Brain microvascular endothelial cell (primary cell): ENCODE measurements around the gene TRABD.

ENCODE experiments used
- DNase-seq: peaks from one replicate; pipeline ENCODE4 v3.0.0-alpha.2; 2020
- H3K27ac ChIP-seq: fragments of 250-450 bp; sonication (Bioruptor Pico); 2 replicates; pipeline ENCODE4 v1.5.1; 2020; ENCODE audit warnings: mild to moderate bottlenecking, moderate library complexity
- H3K27me3 ChIP-seq: fragments of 250-450 bp; sonication (Bioruptor Pico); replicated peaks from 2 replicates; pipeline ENCODE4 v1.5.1; 2020; ENCODE audit warnings: mild to moderate bottlenecking
- H3K36me3 ChIP-seq: fragments of 250-450 bp; sonication (Bioruptor Pico); replicated peaks from 2 replicates; pipeline ENCODE4 v1.5.1; 2020; ENCODE audit warnings: mild to moderate bottlenecking
- H3K4me3 ChIP-seq: 2 replicates; pipeline ENCODE4 v1.5.1; 2011; ENCODE audit warnings: low read depth, mild to moderate bottlenecking, control low read depth, low read length, moderate library complexity
- CTCF ChIP-seq: IDR thresholded peaks from 2 replicates; pipeline ENCODE4 v1.5.1; 2011; ENCODE audit warnings: low read depth, mild to moderate bottlenecking, moderate library complexity, low read length, control low read depth, inconsistent platforms; ENCODE audit errors: missing control alignments
- in situ Hi-C: cut with HindIII; loops from 2 replicates; pipeline ENCODE4 v1.10.0; 2017; ENCODE audit warnings: low sequenced_read_pairs, low pct_ligation_motif_present

TRABD gene

DNA sequence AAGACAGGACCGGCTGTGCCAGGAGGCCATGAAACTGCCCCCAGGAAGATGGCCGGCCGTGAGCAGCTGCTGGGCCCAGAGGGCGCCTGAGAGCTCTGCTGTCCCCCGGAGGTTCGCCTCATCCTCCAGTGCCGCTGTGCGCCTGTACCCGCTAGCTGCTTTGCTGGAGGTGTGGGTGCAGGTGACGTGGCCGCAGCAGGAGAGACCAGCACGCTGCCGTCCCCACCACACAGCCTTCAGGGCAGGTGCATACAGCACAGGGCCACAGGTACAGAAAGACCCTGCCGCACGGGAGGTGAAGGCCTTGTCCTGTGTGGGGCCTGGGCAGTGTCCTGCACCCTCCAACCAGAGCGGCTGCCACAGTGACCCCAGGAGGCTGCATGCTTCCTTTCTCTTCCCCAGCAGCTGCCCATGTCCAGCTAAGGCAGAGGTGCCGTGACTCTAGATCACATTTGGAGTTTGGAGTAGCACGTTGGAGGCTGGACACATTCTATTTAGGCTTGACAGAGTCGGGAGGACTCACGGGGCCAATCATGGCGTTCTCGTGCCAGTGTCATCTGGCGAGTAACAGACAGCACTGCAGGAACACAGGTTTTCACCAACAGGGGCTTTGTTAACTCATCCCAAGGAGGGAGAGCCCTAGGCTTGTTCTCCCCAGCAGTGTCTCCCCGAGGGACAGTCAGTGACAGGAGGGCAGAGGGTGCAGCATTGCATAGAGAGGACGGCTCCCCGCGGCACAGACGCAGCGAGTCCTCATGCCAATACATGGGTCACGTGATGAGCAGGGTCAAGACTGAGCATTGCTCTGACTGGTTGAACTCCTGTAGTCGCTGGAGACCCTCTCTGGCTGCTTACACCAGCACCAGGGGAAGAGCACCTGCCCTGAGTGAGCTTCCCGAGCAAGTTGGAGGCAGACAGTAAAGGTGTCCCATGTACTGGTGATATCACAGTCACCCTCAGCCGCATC is 33.9 kb upstream of the TRABD start:
- Histone ChIP-seq H3K27ac (no peak overlapping the region), H3K27me3 (no peaks in the 10 kb centered on the region), H3K4me3 (no peak overlapping the region), H3K36me3 (no peaks in the 10 kb centered on the region)
- in situ Hi-C loops: no loop called here
- no peak for DNase-seq
- no peak for TF ChIP-seq CTCF

- Histone ChIP-seq H3K4me3 (no peak overlapping the region), H3K27ac (no peak overlapping the region), H3K27me3 (no peaks in the 10 kb centered on the region), H3K36me3 (no peaks in the 10 kb centered on the region)
- TF ChIP-seq CTCF: no peak
- DNase-seq: no peak
- in situ Hi-C loops: no loop called here
These were observed 32.5 kb upstream of the TRABD start for GRCh38 chr22:50153056-50153755.

- H3K36me3 ChIP-seq: no peaks in the 10 kb centered on the region
- H3K4me3 ChIP-seq: no peak overlapping the region
- DNase-seq: no peak
- no peak overlapping the region for H3K27ac ChIP-seq
- no peak for TF ChIP-seq CTCF
- in situ Hi-C loops: no loop called here
- no peaks in the 10 kb centered on the region for H3K27me3 ChIP-seq
These were observed 32.0 kb upstream of the TRABD start for GRCh38 chr22:50153756-50154140.

DNA sequence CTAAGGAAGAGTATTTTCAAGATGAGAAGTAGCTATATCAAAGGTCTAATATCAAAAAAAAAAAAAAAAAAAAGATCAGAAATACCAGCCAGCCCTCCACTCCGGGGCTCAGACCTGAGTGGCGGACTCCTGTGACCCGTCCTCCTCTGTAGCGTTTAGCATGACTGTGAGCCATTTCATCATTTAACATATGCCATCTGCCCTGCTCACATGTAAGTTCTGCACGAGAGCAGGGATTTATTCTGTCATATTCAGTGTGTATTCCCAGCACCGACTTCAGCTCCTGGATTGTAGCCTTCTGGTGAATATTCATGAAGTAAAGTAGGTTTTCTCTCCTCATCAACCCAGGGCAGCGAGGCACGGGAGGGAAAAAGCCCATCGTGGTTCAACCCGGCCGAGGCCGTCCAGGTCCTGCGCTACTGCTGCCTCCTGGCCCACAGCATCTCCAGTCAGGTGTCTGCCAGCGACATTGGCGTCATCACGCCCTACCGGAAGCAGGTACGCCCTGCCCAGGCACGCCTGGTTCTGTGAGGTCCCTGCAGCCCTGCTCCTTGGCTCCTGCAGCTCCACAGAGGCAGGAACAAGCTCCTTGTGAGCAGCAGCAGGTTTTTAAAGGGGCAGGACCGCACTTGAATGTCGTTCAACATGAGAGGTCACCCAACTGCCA is 27.9 kb upstream of the TRABD start:
- Histone ChIP-seq H3K27me3 (no peaks in the 10 kb centered on the region), H3K27ac (no peak overlapping the region), H3K4me3 (no peak overlapping the region), H3K36me3 (no peaks in the 10 kb centered on the region)
- in situ Hi-C loops: no loop called here
- TF ChIP-seq CTCF: no peak
- no peak for DNase-seq

- in situ Hi-C loops: no loop called here
- TF ChIP-seq CTCF: no peak
- Histone ChIP-seq H3K4me3 (no peak overlapping the region), H3K27ac (no peak overlapping the region), H3K27me3 (no peaks in the 10 kb centered on the region), H3K36me3 (no peaks in the 10 kb centered on the region)
- no peak for DNase-seq
These were observed 24.8 kb upstream of the TRABD start for GRCh38 chr22:50160947-50161346.
